Adrenal gland (tissue), 5 donors: ENCODE data around the gene GMIP.

Experiments used
- CTCF ChIP-seq, 6 experiments: fragments of 450-650 bp in 4 of 6; fragments of 200-600 bp in 2 of 6; sonication (generic) in 1 of 6; IDR thresholded peaks; 1 replicate in 5 of 6; 2 replicates in 1 of 6; pipeline versions ENCODE4 v1.5.1 to v1.8.0; 2016 to 2021; ENCODE audit warnings: antibody characterized with exemption in 6 of 6, mild to moderate bottlenecking in 2 of 6, moderate library complexity in 1 of 6
- POLR2A ChIP-seq, 2 donors: fragments of 450-650 bp; IDR thresholded peaks; one replicate each; pipeline ENCODE4 v1.6.1; 2017; ENCODE audit warnings: antibody characterized with exemption in 2 of 2, mild to moderate bottlenecking in 2 of 2, moderate library complexity in 1 of 2
- donor health status: DM: no; HTN: no; CAD: no.

- no peak for TF ChIP-seq CTCF (IDR thresholded peaks at IDR 0.05)
- no peak for TF ChIP-seq POLR2A (IDR thresholded peaks at IDR 0.05)
These were observed 36.0 kb upstream of the GMIP start for GRCh38 chr19:19679176-19680073.
